Measurements from ENCODE around the gene ZNF407. TPM values are rescaled to one million over a fixed set of nuclear protein-coding genes. Genes with fewer than 3 reads are reported as not detected.
"Not testable (repeated sequence)": the region's sequence is repeated elsewhere in the genome, so short reads cannot be mapped to it uniquely, and the experiment has no call there.

The ZNF407 gene
- total RNA-seq, 1 donor from 2014 or later = 19.8 TPM

- Mint-ChIP-seq H3K9me3 (peaks cover 4% of the 10 kb centered on the region), H3K27ac (peak overlapping the region; percentile 96), H3K4me3 (peak overlapping the region; percentile 78), H3K4me1 (ENCODE audit: low read depth) (peaks cover 31% of the 10 kb centered on the region), H3K36me3 (ENCODE audit: low read depth) (peaks cover 2% of the 10 kb centered on the region), H3K27me3 (ENCODE audit: insufficient read depth) (no peaks in the 10 kb centered on the region)
- no peak for DNase-seq (ENCODE audit: low spot score)
- intact Hi-C loops (cut with micrococcal nuclease) = loop anchor here (1.0 to 10.0 kb wide), 8 partner anchors 76 to 1303 kb away; partner anchors contain the start of gene TIMM21
Observed at GRCh38 chr18:75071484-75071785, 473.8 kb downstream of the ZNF407 start.

- intact Hi-C loops (cut with micrococcal nuclease) = loop anchor here (1.0 to 10.0 kb wide), 8 partner anchors 77 to 1303 kb away; partner anchors contain the start of gene TIMM21
- peak overlapping the region; percentile 78 for H3K4me3 Mint-ChIP-seq
- DNase-seq (ENCODE audit: low spot score) = no peak
- no peak overlapping the region for H3K27ac Mint-ChIP-seq
- peaks cover 31% of the 10 kb centered on the region for H3K4me1 Mint-ChIP-seq (ENCODE audit: low read depth)
- H3K27me3 Mint-ChIP-seq (ENCODE audit: insufficient read depth) = no peaks in the 10 kb centered on the region
- H3K9me3 Mint-ChIP-seq = peaks cover 9% of the 10 kb centered on the region
- peaks cover 3% of the 10 kb centered on the region for H3K36me3 Mint-ChIP-seq (ENCODE audit: low read depth)
Observed at GRCh38 chr18:75071866-75072671, 474.4 kb downstream of the ZNF407 start.

- Mint-ChIP-seq H3K27ac (no peak overlapping the region), H3K4me1 (ENCODE audit: low read depth) (peaks cover 31% of the 10 kb centered on the region), H3K36me3 (ENCODE audit: low read depth) (peaks cover 6% of the 10 kb centered on the region), H3K9me3 (peaks cover 14% of the 10 kb centered on the region), H3K4me3 (no peak overlapping the region), H3K27me3 (ENCODE audit: insufficient read depth) (no peaks in the 10 kb centered on the region)
- intact Hi-C loops (cut with micrococcal nuclease) = loop anchor here (5.0 to 10.0 kb wide), 2 partner anchors 176 to 1302 kb away; no protein-coding TSS in a partner anchor
- DNase-seq (ENCODE audit: low spot score) = no peak
Observed at GRCh38 chr18:75072672-75073371, 475.2 kb downstream of the ZNF407 start.

- no peak overlapping the region for H3K27ac Mint-ChIP-seq
- no peak for DNase-seq (ENCODE audit: low spot score)
- peaks cover 14% of the 10 kb centered on the region for H3K9me3 Mint-ChIP-seq
- peaks cover 6% of the 10 kb centered on the region for H3K36me3 Mint-ChIP-seq (ENCODE audit: low read depth)
- intact Hi-C loops (cut with micrococcal nuclease) = loop anchor here (5.0 to 10.0 kb wide), 2 partner anchors 176 to 1301 kb away; no protein-coding TSS in a partner anchor
- H3K27me3 Mint-ChIP-seq (ENCODE audit: insufficient read depth) = no peaks in the 10 kb centered on the region
- peaks cover 31% of the 10 kb centered on the region for H3K4me1 Mint-ChIP-seq (ENCODE audit: low read depth)
- no peak overlapping the region for H3K4me3 Mint-ChIP-seq
Observed at GRCh38 chr18:75073654-75074053, 476.0 kb downstream of the ZNF407 start.

GRCh38 chr18:75074196-75075015 is 476.7 kb downstream of the ZNF407 start:
- Mint-ChIP-seq H3K27me3 (ENCODE audit: insufficient read depth) (no peaks in the 10 kb centered on the region), H3K4me3 (no peak overlapping the region), H3K9me3 (peaks cover 14% of the 10 kb centered on the region), H3K27ac (peak overlapping the region; percentile 55), H3K4me1 (ENCODE audit: low read depth) (peaks cover 28% of the 10 kb centered on the region), H3K36me3 (ENCODE audit: low read depth) (peaks cover 6% of the 10 kb centered on the region)
- no peak for DNase-seq (ENCODE audit: low spot score)
- intact Hi-C loops (cut with micrococcal nuclease) = loop anchor here (5.0 to 10.0 kb wide), 2 partner anchors 177 to 1300 kb away; no protein-coding TSS in a partner anchor

GRCh38 chr18:75075016-75075305 is 477.3 kb downstream of the ZNF407 start:
- no peak overlapping the region for H3K27ac Mint-ChIP-seq
- no peak overlapping the region for H3K4me3 Mint-ChIP-seq
- H3K9me3 Mint-ChIP-seq = peaks cover 14% of the 10 kb centered on the region
- H3K4me1 Mint-ChIP-seq (ENCODE audit: low read depth) = peaks cover 22% of the 10 kb centered on the region
- no peaks in the 10 kb centered on the region for H3K27me3 Mint-ChIP-seq (ENCODE audit: insufficient read depth)
- H3K36me3 Mint-ChIP-seq (ENCODE audit: low read depth) = peaks cover 6% of the 10 kb centered on the region
- no peak for DNase-seq (ENCODE audit: low spot score)
- intact Hi-C loops (cut with micrococcal nuclease) = loop anchor here (10.0 kb wide), 1 partner anchor 1300 kb away; no protein-coding TSS in a partner anchor

- Mint-ChIP-seq H3K27me3 (ENCODE audit: insufficient read depth) (no peaks in the 10 kb centered on the region), H3K4me1 (ENCODE audit: low read depth) (peaks cover 17% of the 10 kb centered on the region), H3K27ac (no peak overlapping the region), H3K9me3 (peaks cover 14% of the 10 kb centered on the region), H3K36me3 (ENCODE audit: low read depth) (peaks cover 6% of the 10 kb centered on the region), H3K4me3 (no peak overlapping the region)
- intact Hi-C loops (cut with micrococcal nuclease) = loop anchor here (10.0 kb wide), 1 partner anchor 1299 kb away; no protein-coding TSS in a partner anchor
- no peak for DNase-seq (ENCODE audit: low spot score)
Observed at GRCh38 chr18:75075429-75075841, 477.8 kb downstream of the ZNF407 start.

- Mint-ChIP-seq H3K36me3 (ENCODE audit: low read depth) (peaks cover 6% of the 10 kb centered on the region), H3K4me3 (no peak overlapping the region), H3K4me1 (ENCODE audit: low read depth) (peaks cover 9% of the 10 kb centered on the region), H3K27ac (no peak overlapping the region), H3K27me3 (ENCODE audit: insufficient read depth) (peaks cover 2% of the 10 kb centered on the region), H3K9me3 (peaks cover 14% of the 10 kb centered on the region)
- intact Hi-C loops (cut with micrococcal nuclease) = loop anchor here (10.0 kb wide), 1 partner anchor 1299 kb away; no protein-coding TSS in a partner anchor
- DNase-seq (ENCODE audit: low spot score) = no peak
Observed at GRCh38 chr18:75076286-75076685, 478.6 kb downstream of the ZNF407 start.

GRCh38 chr18:75081486-75081885 is 483.8 kb downstream of the ZNF407 start:
- Mint-ChIP-seq H3K4me3 (no peak overlapping the region), H3K27me3 (ENCODE audit: insufficient read depth) (peaks cover 5% of the 10 kb centered on the region), H3K36me3 (ENCODE audit: low read depth) (peaks cover 4% of the 10 kb centered on the region), H3K9me3 (peaks cover 18% of the 10 kb centered on the region), H3K4me1 (ENCODE audit: low read depth) (no peaks in the 10 kb centered on the region), H3K27ac (no peak overlapping the region)
- intact Hi-C loops (cut with micrococcal nuclease) = no loop called here
- no peak for DNase-seq (ENCODE audit: low spot score)

GRCh38 chr18:75083131-75083530 is 485.5 kb downstream of the ZNF407 start:
- H3K27ac Mint-ChIP-seq = no peak overlapping the region
- intact Hi-C loops (cut with micrococcal nuclease) = no loop called here
- no peak for DNase-seq (ENCODE audit: low spot score)

GRCh38 chr18:75083761-75084160 is 486.1 kb downstream of the ZNF407 start:
- peaks cover 12% of the 10 kb centered on the region for H3K9me3 Mint-ChIP-seq
- H3K27me3 Mint-ChIP-seq (ENCODE audit: insufficient read depth) = peaks cover 5% of the 10 kb centered on the region
- H3K36me3 Mint-ChIP-seq (ENCODE audit: low read depth) = no peaks in the 10 kb centered on the region
- H3K4me3 Mint-ChIP-seq = no peak overlapping the region
- no peaks in the 10 kb centered on the region for H3K4me1 Mint-ChIP-seq (ENCODE audit: low read depth)
- H3K27ac Mint-ChIP-seq = no peak overlapping the region
- intact Hi-C loops (cut with micrococcal nuclease) = no loop called here
- no peak for DNase-seq (ENCODE audit: low spot score)

More at GRCh38 chr18:75083131-75083530, 485.5 kb downstream of the ZNF407 start:
- Mint-ChIP-seq H3K4me3 (no peak overlapping the region), H3K27me3 (ENCODE audit: insufficient read depth) (peaks cover 5% of the 10 kb centered on the region), H3K4me1 (ENCODE audit: low read depth) (no peaks in the 10 kb centered on the region), H3K9me3 (peaks cover 12% of the 10 kb centered on the region), H3K36me3 (ENCODE audit: low read depth) (no peaks in the 10 kb centered on the region)

- intact Hi-C loops (cut with micrococcal nuclease); H3K36me3 Mint-ChIP-seq (ENCODE audit: low read depth); DNase-seq (ENCODE audit: low spot score); H3K27me3 Mint-ChIP-seq (ENCODE audit: insufficient read depth); H3K4me1 Mint-ChIP-seq (ENCODE audit: low read depth); H3K27ac Mint-ChIP-seq; H3K4me3 Mint-ChIP-seq: not testable (repeated sequence)
- H3K9me3 Mint-ChIP-seq = peaks cover 12% of the 10 kb centered on the region
Observed at GRCh38 chr18:75085676-75086075, 488.0 kb downstream of the ZNF407 start.

Data from activated T-helper 1 cell treated with anti-CD3 and anti-CD28 coated beads, Interleukin-12 subunit alpha, Interleukin-12 subunit beta, Interleukin-2, Interleukin-4 antibody, amounts not matched to agents 30 ng/mL and 10 ng/mL and 1 ng/mL, durations not matched to agents 14 hours and 24 hours and 36 hours (primary cell).